GM21723 (cell line): ENCODE measurements around the gene NT5C3B.
"Not testable (repeated sequence)": the region's sequence is repeated elsewhere in the genome, so short reads cannot be mapped to it uniquely, and the experiment has no call there.

Source experiments
- ATAC-seq: cut with Tn5 transposase; IDR thresholded peaks from one replicate; pipeline ENCODE4 v1.9.1; 2021; ENCODE audit warnings: mild to moderate bottlenecking, moderate library complexity; ENCODE audit not compliant: unreplicated experiment

NT5C3B gene

GRCh38 chr17:41835800-41836549 lies at the start of gene NT5C3B:
Gene NT5C3B (minus strand): TSS chr17:41836232. CDS start chr17:41836193, 39 bp downstream.
- peak; percentile 62 for ATAC-seq

GRCh38 chr17:41885733-41886132 lies 49.7 kb upstream of the NT5C3B start:
- no peak for ATAC-seq

- no peak for ATAC-seq
These were observed 46.7 kb upstream of the NT5C3B start for GRCh38 chr17:41882756-41883155.

GRCh38 chr17:41880130-41880529 lies 44.1 kb upstream of the NT5C3B start:
- ATAC-seq: no peak

- not testable (repeated sequence) for ATAC-seq
These were observed 38.2 kb upstream of the NT5C3B start for GRCh38 chr17:41874293-41874670.

- no peak for ATAC-seq
These were observed 37.7 kb upstream of the NT5C3B start for GRCh38 chr17:41873559-41874292.

GRCh38 chr17:41871789-41872188 lies 35.8 kb upstream of the NT5C3B start:
- no peak for ATAC-seq

- no peak for ATAC-seq
These were observed 34.6 kb upstream of the NT5C3B start for GRCh38 chr17:41870627-41871026.

GRCh38 chr17:41870097-41870496 lies 34.1 kb upstream of the NT5C3B start:
- no peak for ATAC-seq

GRCh38 chr17:41869426-41869825 lies 33.4 kb upstream of the NT5C3B start:
- no peak for ATAC-seq

- ATAC-seq: no peak
These were observed 32.5 kb upstream of the NT5C3B start for GRCh38 chr17:41868568-41868967.

- no peak for ATAC-seq
These were observed 29.5 kb upstream of the NT5C3B start for GRCh38 chr17:41865596-41865893.

GRCh38 chr17:41864836-41865595 lies 29.0 kb upstream of the NT5C3B start, which contains the start of gene KLHL11:
Gene KLHL11 (minus strand): TSS chr17:41865423. CDS start chr17:41865370, 53 bp downstream.
- peak; percentile 89 for ATAC-seq

GRCh38 chr17:41864498-41864835 lies 28.4 kb upstream of the NT5C3B start:
- ATAC-seq: no peak

- no peak for ATAC-seq
These were observed 27.2 kb upstream of the NT5C3B start for GRCh38 chr17:41863074-41863848.

- ATAC-seq: no peak
These were observed 24.4 kb upstream of the NT5C3B start for GRCh38 chr17:41860254-41860931.

- not testable (repeated sequence) for ATAC-seq
These were observed 15.3 kb upstream of the NT5C3B start for GRCh38 chr17:41851382-41851781.

GRCh38 chr17:41849251-41849990 lies 13.4 kb upstream of the NT5C3B start:
- no peak for ATAC-seq

GRCh38 chr17:41848788-41849187 lies 12.8 kb upstream of the NT5C3B start:
- no peak for ATAC-seq

GRCh38 chr17:41844971-41845370 lies 8.9 kb upstream of the NT5C3B start:
- ATAC-seq: no peak
